ENCODE results near the gene MBOAT1.

The MBOAT1 gene

DNA sequence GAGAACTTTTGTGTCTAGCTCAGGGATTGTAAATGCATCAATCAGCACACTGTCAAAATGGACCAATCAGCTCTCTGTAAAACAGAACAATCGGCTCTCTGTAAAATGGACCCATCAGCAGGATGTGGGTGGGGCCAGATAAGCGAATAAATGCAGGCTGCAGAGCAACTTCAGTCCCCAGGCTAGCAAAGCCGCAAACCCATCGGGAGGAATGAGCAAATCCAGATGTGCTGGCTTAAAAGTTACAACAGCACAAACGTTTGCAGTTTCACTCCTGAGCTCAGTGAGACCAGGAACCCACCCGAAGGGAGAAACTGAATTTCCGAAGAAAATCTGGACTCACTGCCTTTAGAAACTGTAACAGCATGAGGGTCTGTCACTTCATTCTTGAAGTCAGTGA lies 21.9 kb upstream of the MBOAT1 start:
- no peak for DNase-seq (ENCODE audit: low spot score)

DNA sequence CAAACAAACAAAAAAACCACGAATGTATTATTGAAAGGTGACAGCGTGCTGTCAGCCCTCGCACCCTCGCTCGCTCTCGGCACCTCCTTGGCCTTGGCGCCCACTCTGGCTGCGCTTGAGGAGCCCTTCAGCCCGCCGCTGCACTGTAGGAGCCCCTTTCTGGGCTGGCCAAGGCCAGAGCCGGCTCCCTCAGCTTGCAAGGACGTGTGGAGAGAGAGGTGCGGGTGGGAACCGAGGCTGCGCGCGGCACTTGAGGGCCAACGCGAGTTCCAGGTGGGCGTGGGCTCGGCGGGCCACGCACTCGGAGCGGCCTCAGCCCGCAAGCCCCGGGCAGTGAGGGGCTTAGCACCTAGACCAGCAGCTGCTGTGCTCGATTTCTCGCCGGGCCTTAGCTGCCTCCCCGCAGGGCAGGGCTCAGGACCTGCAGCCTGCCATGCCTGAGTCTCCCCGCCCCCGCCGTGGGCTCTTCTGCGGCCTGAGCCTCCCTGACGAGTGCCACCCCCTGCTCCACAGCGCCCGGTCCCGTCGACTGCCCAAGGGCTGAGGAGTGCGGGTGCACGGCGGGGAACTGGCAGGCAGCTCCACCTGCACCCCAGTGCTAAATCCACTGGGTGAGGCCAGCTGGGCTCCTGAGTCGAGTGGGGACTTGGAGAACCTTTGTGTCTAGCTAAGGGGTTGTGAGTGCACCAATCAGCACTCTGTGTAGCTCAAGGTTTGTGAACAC lies 20.9 kb upstream of the MBOAT1 start:
- no peak for DNase-seq (ENCODE audit: low spot score)

DNA sequence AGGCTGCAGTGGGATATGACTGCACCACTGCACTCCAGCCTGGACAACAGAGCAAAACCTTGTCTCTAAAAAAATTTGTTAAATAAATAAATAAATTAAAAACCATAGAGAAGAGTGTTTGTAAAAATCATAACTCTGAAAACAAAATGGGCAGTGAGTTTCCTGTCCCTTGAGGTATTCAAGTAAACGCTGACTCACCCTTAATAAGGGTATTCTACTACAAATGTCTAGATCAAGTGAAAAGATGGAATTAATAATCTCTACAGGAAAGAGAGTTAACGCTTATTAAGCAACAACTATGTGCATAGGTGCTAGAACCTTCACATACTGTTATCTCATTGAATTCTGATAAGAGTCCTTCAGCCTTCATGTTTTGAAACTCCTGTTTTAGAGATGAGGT lies 19.9 kb upstream of the MBOAT1 start:
- no peak for DNase-seq (ENCODE audit: low spot score)

DNA sequence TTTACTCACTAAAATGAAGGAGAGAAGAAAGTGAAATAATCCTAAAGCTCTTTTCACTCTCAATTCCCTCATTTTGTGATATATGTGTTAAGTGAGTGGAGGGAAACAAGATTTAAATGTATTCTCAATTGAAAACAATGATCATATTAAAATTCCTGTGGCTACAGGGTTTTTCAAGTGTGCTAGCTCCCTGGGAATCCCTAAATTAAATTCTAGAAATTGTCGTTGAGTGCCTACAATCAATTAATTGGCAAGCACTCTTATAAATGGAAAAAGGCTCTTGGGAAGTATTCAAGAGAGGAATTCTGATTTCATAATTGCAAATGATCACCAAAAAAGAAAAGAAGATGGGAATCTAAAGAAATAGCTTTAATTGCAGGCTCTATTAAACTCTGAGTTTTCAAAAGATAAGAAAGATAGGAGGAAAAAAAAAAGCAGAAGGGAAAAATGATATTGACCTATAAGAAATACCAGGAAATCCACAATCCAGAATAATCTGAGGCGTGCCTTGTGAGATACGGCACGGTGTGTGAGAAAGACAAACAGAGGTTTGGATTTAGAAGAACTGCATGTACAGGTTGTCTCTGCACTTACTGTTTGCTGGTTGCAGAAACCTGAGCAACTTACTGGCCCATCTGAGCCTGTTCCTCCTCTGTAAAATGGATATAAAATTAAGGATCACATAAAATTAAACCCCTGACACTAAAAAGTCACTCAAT lies 18.3 kb upstream of the MBOAT1 start:
- DNase-seq (ENCODE audit: low spot score) = no peak

DNA sequence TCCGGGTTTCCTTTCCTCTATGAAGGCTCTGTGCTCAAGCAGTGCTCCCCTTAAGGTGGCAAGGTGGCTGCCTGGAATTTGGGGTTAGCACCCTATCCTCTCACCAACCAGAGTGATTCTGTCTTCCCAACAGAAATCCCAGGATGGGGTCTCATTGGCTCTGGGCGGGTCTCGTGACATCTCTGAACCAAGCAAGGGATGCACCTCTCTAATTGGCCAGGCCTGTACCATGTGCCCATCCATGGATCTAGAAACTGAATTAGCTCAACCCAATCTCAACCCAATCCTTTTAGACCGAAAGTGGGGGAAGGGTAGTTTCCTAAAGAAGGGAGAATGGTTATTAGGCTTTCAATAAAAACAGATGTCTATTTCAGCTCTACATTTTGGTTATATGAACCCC lies 17.6 kb upstream of the MBOAT1 start:
- DNase-seq (ENCODE audit: low spot score) = no peak

DNA sequence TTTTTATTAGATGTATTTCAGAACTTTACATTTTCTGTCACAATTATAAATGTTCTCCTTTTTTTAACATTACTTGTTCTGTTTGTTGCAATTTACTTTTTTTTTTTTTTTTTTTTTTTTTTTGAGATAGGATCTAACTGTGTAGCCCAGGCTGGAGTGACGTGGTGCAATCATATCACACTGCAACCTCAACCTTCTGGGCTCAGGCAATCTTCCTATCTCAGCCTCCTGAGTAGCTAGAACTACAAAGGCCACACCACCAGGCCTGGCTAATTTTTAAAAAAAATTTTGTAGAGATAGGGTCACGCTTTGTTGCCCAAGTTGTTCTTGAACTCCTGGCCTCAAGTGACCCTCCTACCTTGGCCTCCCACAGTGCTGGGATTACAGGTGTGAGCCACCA lies 15.1 kb upstream of the MBOAT1 start:
- no peak for DNase-seq (ENCODE audit: low spot score)

DNA sequence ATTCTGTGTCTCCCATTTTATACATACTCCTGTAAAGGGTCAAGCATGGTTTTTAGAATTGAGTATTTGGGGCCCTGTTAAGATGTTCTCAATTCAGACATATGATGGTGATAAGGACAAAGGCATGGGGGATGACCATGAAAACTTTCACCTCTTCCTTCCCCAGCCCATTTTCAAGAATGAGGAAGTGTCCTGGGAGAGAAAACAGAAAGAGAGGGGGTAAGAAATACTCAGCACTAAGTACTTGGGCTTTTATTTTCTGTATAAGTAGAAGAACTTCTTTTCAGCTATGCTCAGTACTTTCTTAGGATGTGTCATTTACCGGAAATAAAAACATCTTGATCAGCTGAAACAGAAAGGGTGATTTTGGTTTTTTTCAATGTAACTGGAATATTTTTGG lies 10.9 kb upstream of the MBOAT1 start:
- no peak for DNase-seq (ENCODE audit: low spot score)

DNA sequence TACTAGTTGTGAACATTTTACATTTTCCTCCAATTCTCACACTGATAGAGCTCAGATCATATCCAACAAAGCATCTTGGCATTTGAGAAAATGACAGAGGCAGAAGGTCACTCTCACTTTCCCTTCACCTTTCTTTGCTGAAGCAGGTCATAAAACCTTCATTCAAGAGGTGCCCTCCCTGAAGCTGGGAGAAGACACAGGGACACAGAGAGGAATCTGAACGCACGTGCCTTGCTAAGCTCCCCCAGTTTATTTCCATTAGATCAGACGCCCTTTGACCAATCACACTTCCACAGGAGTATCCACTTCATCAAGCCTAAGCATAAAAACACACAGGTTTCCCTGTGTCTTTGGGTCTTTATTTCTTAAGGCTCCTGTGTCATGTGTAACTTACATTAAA lies 9.2 kb upstream of the MBOAT1 start:
- DNase-seq (ENCODE audit: low spot score) = no peak

DNA sequence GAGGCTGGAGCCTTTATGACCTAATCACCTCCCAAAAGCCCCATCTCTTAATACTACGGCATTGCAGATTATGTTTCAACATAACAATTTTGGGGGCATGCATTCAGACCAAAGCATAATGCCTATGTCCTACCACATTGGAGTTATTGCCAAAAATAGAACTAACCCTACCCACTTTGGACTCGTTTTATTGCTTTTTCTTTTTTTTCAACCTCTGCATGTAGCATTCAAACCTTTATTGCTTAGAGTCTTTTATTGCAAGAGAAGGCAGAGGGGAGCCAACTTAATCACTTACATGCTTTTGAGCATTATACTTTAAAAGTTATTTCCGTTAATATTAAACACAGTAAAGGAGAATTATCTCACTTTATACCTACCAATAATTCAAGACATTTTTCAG lies 8.1 kb upstream of the MBOAT1 start:
- DNase-seq (ENCODE audit: low spot score) = no peak

DNA sequence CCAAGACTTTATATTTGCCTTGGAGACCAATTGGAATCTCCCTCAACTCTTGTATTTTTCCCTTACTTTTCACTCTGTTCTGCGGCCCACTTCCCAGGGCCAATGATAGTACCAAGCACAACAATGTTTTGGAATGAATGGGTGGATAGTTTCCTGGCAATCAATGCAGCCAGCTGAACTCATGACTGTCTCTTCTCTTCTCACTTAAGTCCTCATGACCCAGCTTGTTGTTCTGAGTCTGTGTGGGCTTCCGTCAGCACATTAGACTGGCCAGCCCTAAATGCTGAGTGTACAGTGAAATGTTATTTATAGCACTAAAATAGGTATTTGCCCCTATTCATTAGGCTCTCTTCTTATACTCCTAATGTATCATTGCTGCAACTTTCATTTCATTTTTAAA lies 5.6 kb upstream of the MBOAT1 start:
- no peak for DNase-seq (ENCODE audit: low spot score)

DNA sequence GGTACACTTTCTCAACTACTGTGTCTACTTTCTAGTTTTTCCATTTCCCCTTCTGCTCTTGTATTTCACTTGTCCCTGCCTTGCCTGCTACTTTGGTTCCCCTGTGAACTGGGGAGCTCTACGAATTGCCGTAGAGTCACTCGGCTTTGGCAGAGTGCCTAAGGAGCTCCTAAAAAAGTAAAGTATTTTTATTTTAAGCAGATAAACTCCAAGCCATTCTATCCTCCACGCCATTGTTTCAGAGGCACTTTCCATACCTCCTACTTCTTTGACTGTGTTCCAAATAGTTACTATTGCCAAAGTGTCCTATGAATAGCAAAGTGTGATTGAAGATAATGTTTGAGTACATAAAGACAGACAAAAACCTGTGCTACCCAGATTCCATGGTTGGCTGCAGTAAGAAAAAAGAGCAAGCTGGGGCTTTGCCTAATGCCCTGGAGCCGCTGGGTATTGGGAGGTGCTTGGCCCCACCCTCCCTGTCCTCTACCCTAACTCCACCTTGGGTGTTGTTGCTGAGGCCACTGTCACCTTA lies 5.1 kb upstream of the MBOAT1 start:
- no peak for DNase-seq (ENCODE audit: low spot score)

DNA sequence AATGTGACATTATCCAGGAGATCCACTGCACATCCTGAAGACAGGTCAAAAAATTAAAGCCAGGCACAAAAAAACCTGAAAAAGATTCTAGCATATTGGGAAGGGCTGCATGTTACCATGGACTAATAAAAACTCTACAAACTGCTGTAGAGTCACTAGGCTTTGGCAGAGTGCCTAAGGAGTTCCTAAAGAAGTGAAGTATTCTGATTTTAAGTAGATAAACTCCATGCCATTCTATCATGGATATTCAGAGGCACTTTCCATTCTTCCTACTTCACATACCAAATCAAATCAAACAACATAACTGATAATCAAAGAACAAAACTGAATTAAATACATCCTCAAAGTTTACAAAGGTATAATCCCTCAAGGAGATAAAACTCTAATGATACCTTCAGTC lies 3.0 kb upstream of the MBOAT1 start:
- DNase-seq (ENCODE audit: low spot score) = no peak

DNA sequence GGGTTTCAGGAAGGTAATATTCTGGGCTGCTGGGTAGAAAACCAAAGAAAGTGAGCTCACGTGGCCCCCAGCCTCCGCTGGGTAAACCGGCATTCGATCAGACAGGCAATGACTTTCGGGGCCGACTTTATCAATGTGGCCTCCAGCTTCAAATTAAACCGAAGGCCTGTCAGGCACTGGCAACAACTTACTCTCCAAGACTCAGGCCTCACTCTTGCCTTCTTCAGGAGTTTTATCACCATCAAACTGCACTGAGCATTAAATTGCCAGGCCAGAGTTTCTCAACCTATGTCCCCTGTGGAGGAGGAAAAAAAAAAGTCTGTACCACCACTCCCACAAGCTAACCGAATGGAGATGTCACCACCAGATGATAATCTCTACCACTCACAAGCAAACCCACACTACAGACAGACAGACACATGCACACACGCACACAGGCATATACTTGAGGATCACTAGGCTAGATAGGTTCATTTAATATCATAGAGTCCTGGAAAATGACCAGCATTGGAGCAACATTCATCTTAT lies 1.1 kb upstream of the MBOAT1 start:
- no peak for DNase-seq (ENCODE audit: low spot score)

DNA sequence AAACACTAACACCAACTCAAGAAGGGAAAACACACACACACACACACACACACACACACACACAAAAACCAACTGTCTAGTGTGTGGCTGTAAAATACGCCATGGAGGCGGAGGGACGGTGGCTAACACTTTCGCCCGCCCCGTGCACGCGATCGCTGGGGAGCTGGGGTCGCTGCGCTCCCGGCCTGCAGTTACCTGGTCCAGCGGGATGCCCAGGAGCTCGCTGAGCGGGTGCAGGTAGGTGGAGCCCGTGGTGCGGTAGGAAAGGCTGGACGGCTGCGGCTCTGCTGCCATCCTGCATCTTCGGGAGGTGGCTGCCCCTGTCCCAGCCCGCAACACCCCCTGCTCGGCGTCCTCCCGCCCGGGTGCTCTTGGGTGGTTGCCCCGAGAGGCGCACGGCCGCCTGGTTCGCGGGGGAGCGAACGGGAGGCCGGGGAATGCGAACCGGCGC lies 303 bp downstream of the MBOAT1 start:
- no peak for DNase-seq (ENCODE audit: low spot score)

DNA sequence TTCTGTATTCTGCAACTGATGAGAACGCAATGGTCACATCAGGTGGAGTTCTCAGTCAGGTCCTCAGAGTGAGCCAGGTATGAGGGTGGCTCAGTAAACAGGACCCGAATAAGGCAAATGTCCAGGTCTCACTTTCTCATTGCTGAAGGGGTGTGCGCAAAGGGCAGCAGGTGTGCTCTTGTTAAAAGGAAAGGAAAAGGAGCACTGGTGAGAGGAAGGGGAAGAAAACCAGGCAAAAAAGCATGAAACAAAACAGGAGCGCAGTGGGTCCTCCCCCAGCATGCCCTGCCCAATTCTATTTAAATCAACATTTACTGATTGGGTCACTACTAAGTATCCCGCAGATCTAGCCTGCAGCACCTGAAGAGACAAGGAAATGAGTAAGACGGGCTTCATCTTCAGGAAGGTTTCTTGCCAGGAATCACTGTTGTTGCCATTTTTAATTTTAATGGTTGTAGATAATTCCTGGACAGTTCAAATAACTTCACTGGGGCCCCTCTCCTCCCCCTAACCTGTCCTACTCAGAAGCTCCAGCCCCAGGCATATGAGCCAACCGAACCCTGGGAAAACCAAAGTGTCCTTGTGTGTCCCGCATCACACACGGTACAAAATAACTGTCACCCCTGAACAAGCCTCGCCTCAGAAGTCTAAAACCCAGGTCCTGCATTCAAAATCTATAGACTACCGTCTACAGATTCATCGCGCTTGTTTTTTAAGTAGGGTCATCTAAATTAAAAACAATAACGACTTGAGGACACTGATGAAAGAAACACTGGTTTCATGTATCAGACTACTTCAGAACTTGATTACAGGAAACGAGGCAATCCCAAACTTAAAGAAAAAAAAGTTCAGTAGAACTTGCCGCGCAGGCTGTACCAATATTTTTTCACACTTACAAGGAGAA lies 980 bp downstream of the MBOAT1 start:
- no peak for DNase-seq (ENCODE audit: low spot score)

DNA sequence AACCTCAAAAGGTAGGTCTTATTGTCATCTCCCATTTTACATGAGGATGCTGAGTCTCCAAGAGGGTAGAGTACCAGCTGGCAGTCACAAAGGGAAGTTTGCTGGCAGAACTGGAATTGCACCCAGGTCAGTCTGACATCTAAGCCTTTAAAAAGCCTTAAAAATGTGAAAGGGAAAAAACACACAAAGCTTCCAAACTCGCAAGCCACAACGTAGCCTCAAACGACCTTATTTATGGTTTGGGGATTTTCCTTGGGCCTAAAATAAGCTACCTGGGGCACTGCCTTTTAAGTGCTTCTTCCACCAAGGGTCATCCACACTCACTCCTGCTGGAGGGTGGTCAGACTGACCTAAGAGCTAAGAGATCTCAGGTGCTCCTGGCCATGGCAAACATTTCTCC lies 2.1 kb downstream of the MBOAT1 start:
- no peak for DNase-seq (ENCODE audit: low spot score)

DNA sequence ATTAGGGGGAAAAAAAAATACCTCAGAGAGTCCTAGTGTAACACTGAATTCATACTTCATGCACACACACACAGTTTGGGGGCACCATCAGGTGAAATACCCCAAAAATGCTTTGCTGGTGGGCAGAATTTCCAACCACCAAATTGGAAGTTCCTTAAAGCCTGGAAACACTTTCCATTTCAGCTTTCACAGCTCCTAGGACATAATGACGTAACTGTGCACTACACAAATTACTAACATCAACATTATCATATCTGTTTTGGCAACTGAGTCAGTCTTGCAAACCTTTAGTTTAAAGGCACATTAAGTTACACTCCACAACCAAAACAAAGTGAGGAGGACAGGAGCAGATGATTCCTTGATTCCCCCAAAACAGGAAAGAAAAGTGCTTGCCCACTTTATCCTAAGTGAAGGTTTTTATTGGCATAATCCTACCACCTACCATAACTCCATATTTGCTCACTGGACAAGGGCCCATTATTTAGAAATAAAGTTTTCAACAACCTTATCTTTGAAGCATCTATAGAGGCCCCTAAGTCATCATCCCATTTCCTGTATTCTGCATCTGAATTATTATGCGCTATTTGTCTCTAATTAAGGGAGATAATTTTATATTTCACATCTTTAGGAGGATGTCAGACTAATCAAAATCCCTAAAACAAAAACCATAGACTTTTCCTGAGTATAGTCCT lies 3.4 kb downstream of the MBOAT1 start:
- no peak for DNase-seq (ENCODE audit: low spot score)

DNA sequence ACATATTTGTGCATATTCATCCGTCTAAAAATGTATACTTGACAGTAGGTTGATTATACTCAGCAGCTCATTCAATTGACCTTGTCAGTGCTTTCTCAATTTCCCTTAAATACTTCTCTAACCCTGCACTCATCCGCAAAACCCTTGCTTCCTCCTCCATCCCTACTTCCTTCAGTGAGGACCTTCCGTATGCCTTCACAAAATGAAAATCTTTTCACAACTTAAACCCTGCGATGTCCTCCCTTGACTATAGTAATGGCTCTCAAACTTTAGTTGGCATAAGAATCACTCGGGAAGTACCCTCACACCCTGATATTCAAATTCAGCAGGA lies 5.2 kb downstream of the MBOAT1 start:
- DNase-seq (ENCODE audit: low spot score) = no peak

DNA sequence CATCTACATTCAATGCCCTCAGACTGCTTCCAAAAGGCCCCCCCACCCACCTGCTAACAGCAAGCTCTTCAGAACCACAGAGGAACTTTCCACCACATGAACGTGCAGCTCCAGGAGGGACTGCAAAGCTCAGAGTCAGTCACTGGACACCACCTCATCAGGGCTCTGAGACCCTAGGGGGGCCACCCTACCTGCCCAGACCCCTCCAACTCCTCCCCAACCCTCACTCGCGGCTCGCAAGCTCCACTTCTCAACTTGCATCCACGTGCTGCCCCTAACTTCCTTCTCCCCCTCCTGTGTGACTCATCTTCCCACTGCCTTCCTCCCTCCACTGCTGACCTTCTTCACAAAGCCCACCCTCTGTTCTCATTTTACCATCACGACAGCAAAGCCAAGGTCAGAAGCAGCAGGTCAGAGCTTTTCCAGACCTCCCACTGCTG lies 6.5 kb downstream of the MBOAT1 start:
- no peak for DNase-seq (ENCODE audit: low spot score)

DNA sequence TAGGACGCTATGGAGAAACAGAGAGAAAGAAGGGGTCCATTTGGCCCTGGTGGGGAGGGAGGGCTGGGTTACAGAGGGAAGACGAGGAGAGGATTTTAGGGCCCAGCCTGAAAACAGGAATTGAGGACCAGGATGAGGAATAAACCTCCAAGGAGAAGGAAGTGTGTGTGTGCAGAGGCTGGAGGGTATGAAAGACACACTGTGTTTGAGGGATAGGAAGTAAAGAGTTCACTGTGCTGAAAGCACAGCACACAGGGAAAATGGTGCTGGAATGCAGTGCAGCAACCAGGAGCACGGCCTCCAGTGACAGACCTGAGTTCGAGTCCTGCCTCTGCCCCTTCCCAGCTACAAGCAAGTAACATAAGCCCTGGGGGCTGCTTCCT lies 7.8 kb downstream of the MBOAT1 start:
- DNase-seq (ENCODE audit: low spot score) = no peak

DNA sequence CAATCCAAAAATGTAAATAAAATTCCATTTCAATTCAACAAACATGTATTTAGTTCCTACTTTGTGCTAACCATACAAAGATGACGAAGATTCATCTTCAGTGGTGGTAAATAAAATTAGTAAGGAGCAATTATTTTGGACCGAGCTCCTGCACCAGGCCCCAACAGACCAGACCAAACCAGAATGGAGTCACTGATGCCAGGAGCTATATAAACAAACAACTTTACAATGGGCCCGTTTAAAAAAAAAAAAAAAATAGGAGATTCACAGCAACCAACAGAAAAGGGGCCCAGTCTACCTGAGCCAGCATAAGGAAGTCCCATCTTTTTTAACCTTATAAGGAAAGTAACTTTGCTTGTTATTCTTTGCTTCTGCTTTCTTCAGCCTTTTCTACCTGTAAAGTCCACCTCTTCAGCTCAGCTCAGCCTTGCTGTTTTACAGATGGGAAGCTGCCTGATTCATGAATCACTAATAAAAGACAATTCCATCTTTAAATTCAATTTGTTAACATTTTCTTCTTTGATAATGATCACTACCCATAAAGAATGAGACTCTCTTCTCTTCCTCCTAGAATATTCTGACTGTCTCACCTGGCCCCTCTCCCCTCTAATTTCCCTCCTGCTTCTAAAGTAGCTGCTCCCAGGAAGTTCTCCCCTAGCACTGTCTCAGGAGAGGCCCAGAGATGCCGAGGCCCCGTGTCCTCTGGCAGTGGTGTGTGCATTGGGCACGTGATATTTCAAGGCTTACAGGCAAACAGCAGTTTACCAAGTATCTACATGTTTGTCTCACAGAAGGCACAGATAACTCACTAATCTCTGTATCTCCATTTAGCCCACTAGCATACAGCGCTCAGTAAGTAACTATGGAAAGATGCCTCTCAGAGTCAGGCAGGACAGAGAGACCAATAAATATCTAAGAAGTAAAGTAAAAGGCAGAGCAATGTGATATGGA lies 8.4 kb downstream of the MBOAT1 start:
- DNase-seq (ENCODE audit: low spot score) = no peak
